GM21447 (cell line): Measurements from ENCODE around the gene SLITRK2.

Source experiments
- ATAC-seq: cut with Tn5 transposase; IDR thresholded peaks from one replicate; pipeline ENCODE4 v1.9.1; 2021; ENCODE audit not compliant: unreplicated experiment

SLITRK2 gene

DNA sequence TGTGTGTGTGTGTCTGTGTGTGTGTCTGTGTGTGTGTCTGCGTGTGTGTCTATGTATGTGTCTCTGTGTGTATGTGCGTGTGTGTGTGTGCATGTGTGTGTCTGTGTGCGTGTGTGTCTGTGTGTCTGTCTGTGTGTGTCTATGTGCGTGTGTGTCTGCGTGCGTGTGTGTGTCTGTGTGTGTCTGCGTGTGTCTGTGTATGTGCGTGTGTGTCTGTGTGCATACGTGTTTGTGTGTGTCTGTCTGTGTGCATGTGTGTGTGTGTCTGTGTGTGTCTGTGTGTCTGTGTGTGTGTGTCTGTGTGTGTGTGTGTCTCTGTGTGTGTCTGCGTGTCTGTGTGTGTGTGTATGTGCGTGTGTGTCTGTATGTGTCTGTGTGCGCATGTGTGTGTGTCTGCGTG is 35.6 kb downstream of the SLITRK2 start:
- ATAC-seq = no peak

GRCh38 chrX:145856181-145856580 is 38.6 kb downstream of the SLITRK2 start:
- ATAC-seq = no peak

GRCh38 chrX:145861818-145862217 is 44.2 kb downstream of the SLITRK2 start:
- ATAC-seq = no peak

DNA sequence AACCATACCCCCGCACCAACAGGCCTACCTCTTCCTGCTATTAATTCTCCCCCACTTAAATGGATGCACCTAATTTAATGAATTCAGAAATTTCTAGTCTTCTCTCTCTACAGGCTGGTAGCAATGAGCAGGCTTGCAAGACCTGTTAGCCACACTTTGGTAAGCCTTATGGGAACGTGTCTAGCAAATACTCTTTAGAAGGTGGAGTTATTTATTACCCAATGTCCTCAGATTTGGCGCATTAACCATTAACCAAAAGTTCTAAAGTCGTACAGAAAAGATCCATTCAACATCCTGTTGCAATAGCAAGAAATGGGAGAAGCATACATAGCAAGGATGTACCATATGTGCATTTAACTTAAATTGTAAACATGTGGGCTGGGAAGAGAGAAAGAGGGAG is 47.5 kb downstream of the SLITRK2 start:
- ATAC-seq = no peak
